Peyer's patch (tissue), 4 donors: ENCODE measurements around the gene PPTC7.

Source experiments
- POLR2A ChIP-seq, 2 donors: fragments of 450-650 bp; IDR thresholded peaks; one replicate each; pipeline ENCODE4 v1.5.1; 2017; ENCODE audit warnings: antibody characterized with exemption in 2 of 2, mild to moderate bottlenecking in 2 of 2, moderate library complexity in 2 of 2
- TF ChIP-seq, protein P1 (sequence below), 6 experiments: fragments of 450-650 bp in 4 of 6; fragments of 200-600 bp in 2 of 6; sonication (generic) in 1 of 6; IDR thresholded peaks; one replicate each; pipeline ENCODE4 v1.5.1; 2017 to 2019; ENCODE audit warnings: antibody characterized with exemption in 6 of 6, mild to moderate bottlenecking in 3 of 6, moderate library complexity in 1 of 6

DNA sequence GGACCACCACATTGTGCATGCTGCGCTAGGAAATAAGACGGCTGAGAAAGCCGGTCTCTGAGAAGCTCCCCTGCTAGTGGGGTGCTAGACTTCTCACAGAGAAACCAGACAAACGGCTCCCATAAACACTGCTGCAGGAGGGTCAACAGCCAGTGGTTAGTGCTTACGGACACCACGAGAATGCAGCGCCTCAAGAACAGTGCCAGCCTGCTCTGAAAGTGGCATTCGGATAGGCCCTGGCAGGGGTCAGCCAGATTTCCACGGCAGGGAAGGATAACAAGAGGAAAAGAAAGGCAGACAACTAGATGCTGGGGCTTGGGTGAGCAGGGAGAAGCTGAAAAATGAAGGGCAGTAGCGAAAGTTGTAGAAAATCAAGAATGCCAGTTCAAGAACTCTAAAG, 26.4 kb downstream of the PPTC7 start:
- TF ChIP-seq, protein P1, sequence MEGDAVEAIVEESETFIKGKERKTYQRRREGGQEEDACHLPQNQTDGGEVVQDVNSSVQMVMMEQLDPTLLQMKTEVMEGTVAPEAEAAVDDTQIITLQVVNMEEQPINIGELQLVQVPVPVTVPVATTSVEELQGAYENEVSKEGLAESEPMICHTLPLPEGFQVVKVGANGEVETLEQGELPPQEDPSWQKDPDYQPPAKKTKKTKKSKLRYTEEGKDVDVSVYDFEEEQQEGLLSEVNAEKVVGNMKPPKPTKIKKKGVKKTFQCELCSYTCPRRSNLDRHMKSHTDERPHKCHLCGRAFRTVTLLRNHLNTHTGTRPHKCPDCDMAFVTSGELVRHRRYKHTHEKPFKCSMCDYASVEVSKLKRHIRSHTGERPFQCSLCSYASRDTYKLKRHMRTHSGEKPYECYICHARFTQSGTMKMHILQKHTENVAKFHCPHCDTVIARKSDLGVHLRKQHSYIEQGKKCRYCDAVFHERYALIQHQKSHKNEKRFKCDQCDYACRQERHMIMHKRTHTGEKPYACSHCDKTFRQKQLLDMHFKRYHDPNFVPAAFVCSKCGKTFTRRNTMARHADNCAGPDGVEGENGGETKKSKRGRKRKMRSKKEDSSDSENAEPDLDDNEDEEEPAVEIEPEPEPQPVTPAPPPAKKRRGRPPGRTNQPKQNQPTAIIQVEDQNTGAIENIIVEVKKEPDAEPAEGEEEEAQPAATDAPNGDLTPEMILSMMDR (IDR thresholded peaks at IDR 0.05) = no peak
- TF ChIP-seq POLR2A (IDR thresholded peaks at IDR 0.05) = no peak
